Measurements from ENCODE around the gene RPL3.
A peak's percentile ranks its signal among the peaks of the same experiment; 100 is the strongest.
"Not testable (repeated sequence)": the region's sequence is repeated elsewhere in the genome, so short reads cannot be mapped to it uniquely, and the experiment has no call there.

The RPL3 gene

DNA sequence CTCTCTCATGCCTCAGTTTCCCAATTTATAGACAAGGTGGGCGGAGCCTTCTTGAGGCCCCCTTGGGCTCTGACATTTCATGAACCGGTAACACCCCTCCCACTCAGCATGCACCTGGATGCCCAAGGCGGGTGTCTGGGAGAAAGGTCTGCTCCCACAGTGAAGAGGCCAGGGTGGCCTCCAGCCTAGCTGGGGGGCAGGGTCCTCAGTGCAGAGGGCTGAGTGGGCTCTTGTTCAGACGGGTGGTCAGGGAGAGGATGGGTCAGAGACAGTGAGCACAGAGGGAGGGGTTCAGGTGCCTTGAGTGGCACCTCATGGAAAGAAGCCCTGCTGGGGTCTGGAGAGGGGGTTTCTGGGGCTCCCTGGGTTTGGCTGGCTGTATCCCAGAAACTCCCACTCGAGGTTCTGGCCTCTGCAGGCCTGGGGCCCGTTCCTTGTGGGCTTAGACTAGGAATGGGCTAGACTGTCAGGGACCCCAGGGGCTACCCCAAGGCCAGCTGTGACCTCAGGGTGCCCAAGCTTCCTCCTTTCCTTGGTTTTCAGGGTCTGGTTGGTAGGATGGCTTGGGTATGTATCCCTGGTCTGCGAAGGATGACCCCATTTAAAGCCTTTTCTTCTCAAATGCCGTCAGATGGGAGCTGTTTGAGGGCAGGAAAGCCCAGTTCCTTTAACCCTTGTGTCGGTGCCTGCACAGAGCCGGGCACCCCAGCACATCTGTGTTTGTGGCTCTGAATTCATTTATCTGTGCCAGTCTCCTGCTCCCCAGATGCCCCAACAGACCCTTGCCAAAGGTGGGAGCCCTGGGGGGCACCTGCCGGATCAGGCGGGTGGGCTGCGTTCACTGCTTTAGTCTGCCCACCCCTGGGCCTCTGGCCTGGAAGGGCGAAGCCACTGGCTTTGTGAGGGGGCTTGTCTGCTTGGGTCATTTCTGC lies 31.6 kb upstream of the RPL3 start:
- DNase-seq: no peak

DNA sequence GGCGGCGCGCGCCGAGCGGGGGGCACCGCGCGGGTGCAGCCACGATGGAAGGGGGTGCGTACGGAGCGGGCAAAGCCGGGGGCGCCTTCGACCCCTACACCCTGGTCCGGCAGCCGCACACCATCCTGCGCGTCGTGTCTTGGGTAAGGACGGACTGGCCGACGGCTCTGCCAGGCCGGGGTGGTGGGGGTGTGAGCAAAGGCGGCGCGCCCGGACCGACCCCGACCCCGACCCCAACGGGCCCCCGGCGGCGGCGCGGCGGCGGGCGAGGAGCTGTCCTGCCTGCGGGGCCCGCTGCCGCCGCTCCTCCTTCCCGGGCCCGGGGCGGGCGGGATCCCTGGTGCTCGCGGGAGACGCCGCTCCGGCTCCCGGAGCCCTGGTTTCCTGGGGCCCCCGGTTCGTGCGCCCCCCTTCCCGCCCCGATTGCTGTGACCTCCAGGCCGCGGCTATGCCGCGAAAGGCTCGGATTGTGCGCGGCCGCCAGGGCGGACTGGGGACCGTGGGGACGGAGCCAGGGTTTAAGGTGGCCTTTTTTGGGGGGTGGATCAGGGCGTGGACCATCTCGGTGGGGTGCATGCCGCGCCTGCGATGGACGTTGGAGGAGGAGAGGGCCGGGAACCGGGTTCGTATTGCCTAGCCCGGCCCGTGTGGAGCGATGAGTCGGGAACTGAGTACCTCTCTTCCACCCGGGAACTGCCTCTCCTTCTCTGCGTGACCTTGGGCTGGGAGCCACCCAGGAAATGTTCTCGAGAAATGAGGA lies 30.7 kb upstream of the RPL3 start, which contains the start of gene SYNGR1:
Gene SYNGR1 (plus strand): TSS at position 25 of the 760 bp plus-strand sequence. CDS start 20 bp downstream, at position 45.
- no peak for DNase-seq

DNA sequence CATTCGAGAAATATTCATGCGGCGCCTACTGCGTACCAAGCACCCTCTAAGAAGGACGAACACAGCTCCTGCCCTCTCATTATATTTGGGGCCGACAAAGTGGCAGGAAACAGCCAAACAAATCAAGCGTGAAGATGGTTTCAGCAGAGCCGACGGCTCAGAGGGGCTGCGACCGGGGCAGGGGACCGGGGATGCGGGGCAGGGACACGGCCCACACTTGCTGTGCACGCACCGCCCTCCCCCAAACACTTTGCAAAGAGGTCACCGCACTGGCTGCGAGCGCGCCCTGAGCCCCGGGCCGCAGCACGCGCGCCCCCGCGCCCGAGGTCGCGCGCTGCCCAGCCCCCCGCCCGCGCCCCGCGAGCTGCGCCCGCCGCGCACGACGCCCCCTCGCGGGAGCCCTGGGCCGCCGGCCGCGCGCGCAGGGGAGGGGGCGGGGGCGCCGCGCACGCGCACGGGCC lies 30.1 kb upstream of the RPL3 start:
- peak; percentile 47 for DNase-seq

DNA sequence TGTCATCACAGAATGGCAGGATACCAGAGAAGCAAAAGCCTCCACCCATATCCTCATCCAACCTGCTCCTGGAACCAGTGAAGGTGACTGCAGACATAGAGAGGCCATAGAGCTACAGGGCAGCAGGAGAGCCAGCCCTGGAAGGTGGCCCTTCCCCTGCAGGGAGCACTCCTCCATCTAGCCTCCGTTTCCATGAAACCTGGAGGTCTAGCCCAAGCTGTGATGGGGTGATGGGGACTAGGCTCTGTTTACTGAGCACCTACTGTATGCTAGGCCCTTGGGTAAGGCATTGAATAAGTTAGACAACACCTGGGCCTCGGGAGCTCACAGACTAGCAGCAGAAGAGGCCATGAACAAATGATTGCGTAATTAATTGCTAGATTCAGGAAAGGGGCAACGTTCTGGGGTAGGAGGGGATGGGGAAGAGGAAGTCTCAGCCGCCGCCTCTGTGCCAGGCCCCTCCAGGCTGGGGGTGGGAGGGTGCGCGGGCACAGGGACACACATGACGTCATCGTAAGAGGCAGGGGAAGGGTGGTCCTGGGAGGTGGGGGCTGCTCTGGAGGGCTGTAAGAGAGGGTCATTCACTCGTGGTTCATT lies 29.6 kb upstream of the RPL3 start:
- no peak for DNase-seq

- DNase-seq: no peak
Measured at GRCh38 chr22:39345231-39345630, 25.8 kb upstream of the RPL3 start.

DNA sequence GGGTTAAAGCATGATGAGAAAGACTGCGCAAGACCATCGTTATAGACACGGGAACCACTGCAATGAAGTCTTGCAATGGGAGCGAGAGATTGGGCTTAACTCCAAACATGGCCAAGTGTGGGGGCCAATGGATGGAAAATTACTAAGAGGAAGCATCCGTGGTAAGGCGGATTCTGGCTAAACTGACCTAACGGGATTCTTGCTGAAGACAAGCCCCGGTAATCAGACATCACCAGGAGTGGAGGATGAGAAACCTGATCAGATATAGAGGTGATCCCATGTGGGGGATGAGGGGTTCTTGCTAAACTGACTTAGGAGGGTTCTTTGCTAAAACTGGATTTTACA lies 24.6 kb upstream of the RPL3 start:
- DNase-seq: no peak

GRCh38 chr22:39343259-39344045 lies 24.0 kb upstream of the RPL3 start:
- DNase-seq: peak; percentile 50

DNA sequence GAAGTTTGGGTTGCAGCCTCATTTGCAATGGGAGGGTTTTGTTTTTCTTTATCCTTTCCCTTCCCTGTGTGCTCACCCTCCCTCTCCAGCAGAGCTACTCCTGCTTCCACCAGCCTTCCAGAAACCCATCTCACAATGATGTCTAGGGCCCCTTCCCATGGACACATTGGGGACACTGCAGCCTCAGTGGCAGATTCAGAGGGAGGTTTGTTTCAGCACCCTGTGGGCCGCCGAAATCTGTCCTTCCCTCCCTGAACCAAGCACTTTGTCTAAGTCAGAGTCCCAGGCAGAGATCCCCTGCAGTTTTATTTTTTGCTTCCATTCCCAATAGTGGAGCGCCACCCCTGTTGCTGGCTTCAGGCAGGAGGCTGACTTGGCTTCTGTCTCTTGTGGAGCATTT lies 21.8 kb upstream of the RPL3 start:
- no peak for DNase-seq

DNA sequence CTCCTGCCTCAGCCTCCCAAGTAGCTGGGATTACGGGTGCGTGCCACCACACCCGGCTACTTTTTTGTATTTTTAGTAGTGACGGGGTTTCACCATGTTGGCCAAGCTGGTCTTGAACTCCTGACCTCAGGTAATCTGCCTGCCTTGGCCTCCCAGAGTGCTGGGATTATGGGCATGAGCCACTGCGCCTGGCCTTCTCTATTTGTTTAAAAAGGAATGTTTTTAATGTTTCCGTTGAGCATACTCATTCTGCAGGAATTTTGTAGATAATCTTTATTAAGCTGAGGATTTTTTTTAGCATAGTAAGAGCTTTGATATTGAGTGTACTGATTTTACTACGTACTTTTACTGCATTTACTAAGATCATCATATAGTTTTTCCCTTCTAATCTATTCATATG lies 20.4 kb upstream of the RPL3 start:
- peak; percentile 69 for DNase-seq

DNA sequence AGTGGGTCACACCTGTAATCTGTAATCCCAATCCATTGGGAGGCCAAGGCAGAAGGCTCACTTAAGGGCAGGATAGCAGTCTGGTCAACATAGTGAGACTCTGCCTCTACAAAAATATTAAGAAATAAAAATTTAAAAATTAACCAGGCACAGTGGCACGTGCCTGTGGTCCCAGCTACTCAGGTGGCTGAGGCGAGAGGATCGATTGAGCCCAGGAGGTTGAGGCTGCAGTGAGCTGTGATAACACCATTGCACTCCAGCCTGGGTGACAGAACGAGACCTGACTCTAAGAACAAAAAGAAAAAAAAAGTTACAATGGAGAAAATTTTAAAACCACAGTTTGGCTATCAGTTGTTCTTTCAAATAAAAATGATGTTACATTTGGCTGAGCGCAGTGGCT lies 17.0 kb upstream of the RPL3 start:
- DNase-seq: no peak

GRCh38 chr22:39332441-39333064 lies 13.1 kb upstream of the RPL3 start:
- DNase-seq: peak; percentile 79

DNA sequence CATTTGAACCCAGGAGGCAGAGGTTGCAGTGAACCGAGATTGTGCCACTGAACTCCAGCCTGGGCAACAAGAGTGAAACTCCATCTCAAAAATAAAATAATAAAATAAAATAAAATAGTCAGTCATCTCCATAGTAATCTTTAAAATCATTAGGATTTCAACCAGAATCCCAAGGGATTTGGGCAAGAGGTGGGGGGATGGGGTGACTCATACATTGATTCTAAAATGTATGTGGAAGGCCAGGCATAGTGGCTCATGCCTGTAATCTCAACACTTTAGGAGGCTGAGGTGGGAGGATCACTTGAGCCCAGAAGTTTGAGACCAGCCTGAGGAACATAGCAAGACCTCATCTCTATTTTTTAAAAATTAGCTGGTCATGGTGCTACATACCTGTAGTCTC lies 11.1 kb upstream of the RPL3 start:
- peak; percentile 52 for DNase-seq

DNA sequence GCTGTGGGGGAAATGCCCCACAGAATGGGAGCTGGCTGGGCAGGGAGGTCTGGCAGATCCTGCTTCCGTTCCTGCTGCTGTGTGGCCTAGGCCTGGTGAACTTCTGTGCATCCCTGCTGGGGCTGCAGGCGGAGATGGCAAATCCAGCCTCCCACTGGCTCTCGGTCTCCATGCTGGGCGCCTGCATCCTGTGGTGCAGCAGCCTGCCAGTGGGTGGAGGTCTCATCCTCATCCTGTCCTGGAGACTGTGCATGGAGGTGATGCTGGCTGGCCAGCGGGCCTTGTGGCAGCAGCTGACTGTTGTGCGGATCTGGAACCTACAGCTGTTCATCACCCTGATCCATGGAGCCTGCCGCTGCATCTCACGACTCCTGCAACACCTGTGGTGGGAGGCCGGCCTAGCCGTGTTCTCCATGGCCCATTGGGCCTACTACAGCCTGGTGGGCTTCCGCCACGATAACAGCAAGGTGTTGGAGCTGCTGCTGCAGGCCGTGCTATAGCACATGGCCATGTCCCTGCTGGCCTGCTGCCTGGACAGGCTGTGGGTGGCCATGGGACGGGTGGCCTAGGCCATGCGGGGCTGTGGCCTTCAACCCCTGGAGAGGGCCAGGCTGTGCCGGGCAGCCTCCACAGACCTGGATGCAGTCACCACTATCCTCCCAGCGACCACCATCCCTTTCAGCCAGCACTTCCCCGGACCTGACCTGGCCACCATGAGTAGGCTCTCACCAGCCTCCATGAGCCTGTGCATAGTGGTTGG lies 8.8 kb upstream of the RPL3 start:
- no peak for DNase-seq

GRCh38 chr22:39325392-39325932 lies 6.0 kb upstream of the RPL3 start:
- peak; percentile 50 for DNase-seq

DNA sequence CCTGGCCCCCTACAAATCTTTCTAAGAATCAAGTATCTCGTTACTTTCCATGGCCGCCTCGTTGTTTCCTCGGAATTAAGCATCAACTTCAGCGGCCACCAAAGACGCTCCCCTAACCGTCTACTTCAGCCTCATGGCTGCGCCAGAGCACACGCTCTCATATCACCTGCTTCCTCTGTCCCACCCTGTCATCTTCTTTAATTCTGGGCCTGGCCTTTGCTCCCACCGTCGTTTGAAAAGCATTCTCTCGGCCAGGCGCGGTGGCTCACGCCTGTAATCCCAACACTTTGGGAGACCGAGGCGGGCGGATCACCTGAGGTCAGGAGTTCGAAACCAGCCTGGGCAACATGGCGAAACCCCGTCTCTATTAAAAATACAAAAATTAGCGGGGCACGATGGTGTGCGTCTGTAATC lies 1.2 kb upstream of the RPL3 start:
- not testable (repeated sequence) for DNase-seq

DNA sequence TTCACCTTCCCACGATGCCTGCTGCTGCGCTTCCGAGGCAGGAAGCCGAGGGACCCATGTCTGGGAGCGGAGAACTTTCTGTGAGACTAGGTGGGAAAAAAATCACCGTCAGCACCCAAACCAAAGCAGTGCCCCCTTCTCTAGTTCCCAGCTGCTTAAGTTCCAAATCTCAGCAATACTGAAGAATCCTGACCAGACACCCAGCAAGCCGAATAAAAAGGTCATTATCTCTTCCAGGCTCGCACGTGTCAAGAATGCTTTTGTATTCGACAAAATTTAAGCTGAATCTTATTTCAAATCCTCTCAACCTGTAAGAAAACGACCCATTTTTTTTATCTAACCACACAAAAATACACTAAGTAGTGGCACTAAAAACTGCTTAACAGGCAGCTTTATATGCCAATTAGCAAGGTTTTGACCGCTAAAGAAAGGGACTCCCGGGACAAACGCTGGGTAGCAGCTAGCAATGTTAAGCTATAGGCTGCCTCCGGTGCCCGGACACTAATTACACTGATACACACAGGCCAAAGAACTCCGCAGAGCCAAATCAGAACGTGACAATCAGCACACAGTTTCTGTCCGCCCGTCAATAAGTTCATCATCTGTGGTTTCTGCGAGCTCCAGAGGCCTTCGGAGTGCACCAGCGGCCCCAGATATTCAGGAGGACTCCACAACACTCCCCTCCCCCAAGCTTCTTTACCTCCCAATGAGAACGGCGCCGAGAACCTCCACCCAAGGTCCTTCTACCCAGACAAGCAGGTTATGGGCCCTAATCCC lies 728 bp downstream of the RPL3 start:
- no peak for DNase-seq

DNA sequence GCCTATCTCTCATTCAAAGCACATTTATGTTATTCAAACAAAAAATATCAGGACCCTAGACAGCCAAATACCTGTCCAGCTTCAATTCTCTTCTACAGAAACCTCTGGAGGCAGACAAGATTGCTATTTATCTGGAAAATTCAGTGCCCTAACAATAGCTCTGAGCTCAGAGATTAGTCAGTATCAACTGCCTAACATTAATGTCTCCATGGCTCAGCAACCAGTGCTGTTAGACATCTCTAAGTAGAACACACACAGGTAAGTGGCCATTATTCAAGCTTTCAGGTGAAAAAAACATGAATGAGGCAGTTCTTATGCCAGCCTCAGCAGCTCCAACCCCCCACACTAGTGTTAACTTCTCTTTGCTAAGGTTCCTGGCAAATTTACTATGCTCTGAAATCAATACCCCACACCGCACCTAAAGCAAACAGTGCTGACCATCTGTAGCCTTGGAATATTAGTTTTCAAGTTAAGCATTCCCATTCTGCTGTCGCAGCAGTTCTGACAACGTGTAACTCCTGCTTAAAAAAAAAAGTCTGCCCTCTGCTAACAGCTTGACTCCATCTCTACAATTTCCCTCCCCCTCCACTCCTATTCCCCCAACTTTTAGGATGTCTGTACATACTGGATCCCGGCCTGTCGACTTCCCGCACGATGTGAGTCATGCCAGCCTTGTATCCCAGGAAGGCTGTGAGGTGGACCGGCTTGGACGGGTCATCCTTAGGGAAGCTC lies 1.5 kb downstream of the RPL3 start:
- DNase-seq: peak; percentile 61

GRCh38 chr22:39317084-39317774 lies 2.2 kb downstream of the RPL3 start:
- DNase-seq: no peak
